ENCODE measurements around the gene WEE1.

- TF ChIP-seq POLR2A (IDR thresholded peaks at IDR 0.05; ENCODE audit: low read length) (no peak), GATA1 (IDR thresholded peaks at IDR 0.05; ENCODE audit: low read depth, low read length) (no peak)
These were observed 53.3 kb downstream of the WEE1 start for GRCh38 chr11:9626496-9627394.

Data from erythroblast (primary cell).